HepG2 (cell line): ENCODE results near the gene TLDC2. TPM values are rescaled to one million over a fixed set of nuclear protein-coding genes. Genes with fewer than 3 reads are reported as not detected.

Experiments
- AKAP8 ChIP-seq: sonication (generic); formaldehyde crosslinking; IDR thresholded peaks from 2 replicates; pipeline ENCODE4 v1.5.1; 2020; ENCODE audit warnings: mild to moderate bottlenecking, missing genetic modification reagents
- CBX1 ChIP-seq: IDR thresholded peaks from one replicate; pipeline ENCODE4 v1.6.1; 2016; ENCODE audit warnings: antibody characterized with exemption, low read depth
- NR2F6 ChIP-seq, 2 experiments: IDR thresholded peaks; 2 replicates each; pipeline ENCODE4 v1.6.1; 2016; ENCODE audit warnings: antibody characterized with exemption in 1 of 2, mild to moderate bottlenecking in 1 of 2
- PHF20 ChIP-seq: sonication (generic); formaldehyde crosslinking; IDR thresholded peaks from 2 replicates; pipeline ENCODE4 v1.5.0; 2020; ENCODE audit warnings: mild to moderate bottlenecking, missing genetic modification reagents
- RARA ChIP-seq: IDR thresholded peaks from 2 replicates; pipeline ENCODE4 v1.6.1; 2016; ENCODE audit warnings: missing genetic modification reagents, missing compliant biosample characterization
- TBX2 ChIP-seq: sonication (generic); formaldehyde crosslinking; IDR thresholded peaks from 2 replicates; pipeline ENCODE4 v1.5.0; 2020; ENCODE audit warnings: missing genetic modification reagents, mild to moderate bottlenecking, borderline replicate concordance
- TCF7L2 ChIP-seq: IDR thresholded peaks from 2 replicates; pipeline ENCODE4 v1.6.1; 2011; ENCODE audit warnings: mild to moderate bottlenecking, low read depth, low read length, moderate library complexity
- ZBTB4 ChIP-seq: sonication (generic); formaldehyde crosslinking; IDR thresholded peaks from 2 replicates; pipeline ENCODE4 v1.4.0; 2020; ENCODE audit warnings: missing genetic modification reagents, mild to moderate bottlenecking, borderline replicate concordance
- ZBTB40 ChIP-seq, 2 experiments: fragments of 450-650 bp in 1 of 2; sonication (generic) in 1 of 2; formaldehyde crosslinking in 1 of 2; IDR thresholded peaks; 2 replicates each; pipeline versions ENCODE4 v1.6.1 to v1.8.0; 2016 to 2022; ENCODE audit warnings: antibody characterized with exemption in 1 of 2, mild to moderate bottlenecking in 1 of 2, missing genetic modification reagents in 1 of 2
- ZFP41 ChIP-seq: sonication (generic); formaldehyde crosslinking; IDR thresholded peaks from 2 replicates; pipeline ENCODE4 v1.4.0; 2020; ENCODE audit warnings: mild to moderate bottlenecking, missing genetic modification reagents, borderline replicate concordance
- ZNF354B ChIP-seq: sonication (generic); formaldehyde crosslinking; IDR thresholded peaks from 2 replicates; pipeline ENCODE4 v1.8.0; 2022; ENCODE audit warnings: mild to moderate bottlenecking, missing genetic modification reagents
- ZNF710 ChIP-seq: sonication (generic); formaldehyde crosslinking; IDR thresholded peaks from 2 replicates; pipeline ENCODE4 v1.5.0; 2020; ENCODE audit warnings: mild to moderate bottlenecking, missing genetic modification reagents, borderline replicate concordance
- polyA plus RNA-seq, 8 experiments: library from polyadenylated mRNA; depleted of rRNA in 3 of 8; stranded (reverse) in 7 of 8; unstranded in 1 of 8; fragments of >200 nt; fragmentation: Illumina TruSeq in 4 of 8; extraction: Trizol in 4 of 8; gene quantifications; 2 replicates each; pipeline versions ENCODE4 v1.2.1 to v1.2.3, GENCODE V29; 2011 to 2016; ENCODE audit warnings: low read depth in 4 of 8, missing spikeins in 1 of 8, mixed read lengths in 1 of 8; ENCODE audit not compliant: insufficient read depth in 1 of 8
- total RNA-seq, 5 experiments: library from RNA; depleted of rRNA; stranded (reverse); fragments of >200 nt; fragmentation: Illumina TruSeq; extraction: Trizol; gene quantifications; 2 replicates each; pipeline ENCODE4 v1.2.3, GENCODE V29; 2016; ENCODE audit warnings: low read depth in 1 of 5

TLDC2 gene
- total and polyA plus RNA-seq, 2 of the 13 experiments (the other 11 are each of a cell fraction or from before 2014, with no cell fraction given), result 1.5 to 1.6 TPM

GRCh38 chr20:36875702-36876472 lies at the start of gene TLDC2 (continued):
- TF ChIP-seq ZBTB4 (0 out of 2 replicates have a peak, but pooled peaks have one; percentile 57), PHF20 (CRISPR knock-in tag) (0 out of 2 replicates have a peak, but pooled peaks have one; percentile 11), ZFP41 (CRISPR knock-in tag) (0 out of 2 replicates have a peak, but pooled peaks have one; percentile 10), ZNF354B (CRISPR knock-in tag) (peak; percentile 95), ZBTB40 (IDR thresholded peaks at IDR 0.05) (no peak), ZBTB40 (CRISPR knock-in tag; IDR thresholded peaks at IDR 0.05) (0 out of 2 replicates have a peak, but pooled peaks have one; percentile 20), AKAP8 (CRISPR knock-in tag) (peak; percentile 85), ZNF710 (CRISPR knock-in tag) (0 out of 2 replicates have a peak, but pooled peaks have one; percentile 20), TBX2 (CRISPR knock-in tag) (peak; percentile 37; the same call in 1 of the 2 replicates), RARA (CRISPR knock-in tag) (peak; percentile 4; the same call in 1 of the 2 replicates), CBX1 (peak; percentile 82), NR2F6 (IDR thresholded peaks at IDR 0.05) (peak; percentile 61; the same call in 1 of the 2 replicates), NR2F6 (CRISPR knock-in tag; IDR thresholded peaks at IDR 0.05) (peak; percentile 70; the same call in 1 of the 2 replicates), TCF7L2 (no peak)
